Gastroesophageal sphincter (tissue), 4 donors: Measurements from ENCODE around the gene SLC10A3. TPM values are rescaled to one million over a fixed set of nuclear protein-coding genes. Genes with fewer than 3 reads are reported as not detected.

Experiments
- ATAC-seq: fragments of 150-250 bp; one replicate; pipeline ENCODE4 v1.9.1; 2016; ENCODE audit warnings: mild to moderate bottlenecking, moderate library complexity
- H3K27ac ChIP-seq, 4 donors: fragments of 200-600 bp; sonication (generic) in 3 of 4; 1 replicate in 3 of 4; 2 replicates in 1 of 4; pipeline ENCODE4 v1.5.1; 2016 to 2019
- H3K27me3 ChIP-seq: fragments of 200-600 bp; sonication (generic); one replicate; pipeline ENCODE4 v1.5.1; 2019
- H3K36me3 ChIP-seq, 2 donors: fragments of 200-600 bp; sonication (generic); one replicate each; pipeline ENCODE4 v1.5.1; 2019; ENCODE audit warnings: control low read depth in 1 of 2
- H3K4me1 ChIP-seq, 3 donors: fragments of 200-600 bp; sonication (generic); 1 replicate in 2 of 3; 2 replicates in 1 of 3; pipeline ENCODE4 v1.5.1; 2016 to 2019; ENCODE audit warnings: control low read depth in 2 of 3
- H3K4me3 ChIP-seq, 2 donors: fragments of 200-600 bp; sonication (generic); one replicate each; pipeline ENCODE4 v1.5.1; 2019; ENCODE audit warnings: mild to moderate bottlenecking in 1 of 2, moderate library complexity in 1 of 2
- H3K9me3 ChIP-seq, 3 donors: fragments of 200-600 bp; sonication (generic); one replicate each; pipeline ENCODE4 v1.5.1; 2017 to 2019; ENCODE audit warnings: control low read depth in 2 of 3
- CTCF ChIP-seq, 4 experiments: fragments of 200-600 bp in 2 of 4; fragments of 450-650 bp in 2 of 4; sonication (generic) in 1 of 4; IDR thresholded peaks; one replicate each; pipeline ENCODE4 v1.5.1; 2017 to 2019; ENCODE audit warnings: antibody characterized with exemption in 4 of 4, mild to moderate bottlenecking in 2 of 4, moderate library complexity in 2 of 4
- EP300 ChIP-seq: sonication (generic); formaldehyde crosslinking; IDR thresholded peaks from one replicate; pipeline ENCODE4 v1.6.1; 2017; ENCODE audit warnings: antibody characterized with exemption, mild to moderate bottlenecking
- POLR2A ChIP-seq, 2 donors: fragments of 450-650 bp; IDR thresholded peaks; one replicate each; pipeline ENCODE4 v1.6.1; 2017; ENCODE audit warnings: antibody characterized with exemption in 2 of 2, mild to moderate bottlenecking in 2 of 2, moderate library complexity in 1 of 2
- POLR2AphosphoS5 ChIP-seq: sonication (generic); formaldehyde crosslinking; IDR thresholded peaks from one replicate; pipeline ENCODE4 v1.6.1; 2017; ENCODE audit warnings: antibody characterized with exemption
- WGBS, 2 donors: methylation state at CpG; one replicate each; pipeline ENCODE4 v1.1.5; 2018; ENCODE audit warnings: low coverage in 1 of 2; 5-methylcytosine and 5-hydroxymethylcytosine counted together
- total RNA-seq, 4 donors: library from RNA; depleted of rRNA; stranded (reverse); fragments of >200 nt; gene quantifications; one replicate each; pipeline ENCODE4 v1.1.0, GENCODE V29; 2016

The SLC10A3 gene
- total RNA-seq, 4 donors from 2014 or later: 21.7 to 40.0 (median 31.8) TPM

- no peak overlapping the region for H3K4me3 ChIP-seq
- no peak for TF ChIP-seq CTCF (IDR thresholded peaks at IDR 0.05)
- TF ChIP-seq EP300: no peak
- TF ChIP-seq POLR2AphosphoS5: no peak
- TF ChIP-seq POLR2A (IDR thresholded peaks at IDR 0.05): no peak
- H3K27ac ChIP-seq: no peak overlapping the region
- no peaks in the 10 kb centered on the region for H3K27me3 ChIP-seq
- WGBS, 2 donors: no CpG with 5 or more reads among the region's 18 CpGs
- no peak for ATAC-seq
- peaks cover 0 to 56% of the 10 kb centered on the region in 2 donors for H3K36me3 ChIP-seq
- H3K4me1 ChIP-seq: peaks cover 0 to 16% (median 0%) of the 10 kb centered on the region in 3 donors
- no peaks in the 10 kb centered on the region for H3K9me3 ChIP-seq
These were observed 40.8 kb downstream of the SLC10A3 start for GRCh38 chrX:154449618-154450017.

GRCh38 chrX:154448484-154448883 lies 41.9 kb downstream of the SLC10A3 start:
- Histone ChIP-seq H3K4me1 (peaks cover 0 to 20% (median 0%) of the 10 kb centered on the region in 3 donors), H3K36me3 (peaks cover 0 to 56% of the 10 kb centered on the region in 2 donors), H3K27me3 (no peaks in the 10 kb centered on the region), H3K4me3 (no peak overlapping the region), H3K27ac (no peak overlapping the region), H3K9me3 (no peaks in the 10 kb centered on the region)
- ATAC-seq: no peak
- WGBS, 2 donors: 83% methylated on average over 6 of the region's 14 CpGs; no CpG with 5 or more reads in 1 of the 2 donors
- TF ChIP-seq CTCF (IDR thresholded peaks at IDR 0.05) (no peak), EP300 (no peak), POLR2A (IDR thresholded peaks at IDR 0.05) (no peak), POLR2AphosphoS5 (no peak)

DNA sequence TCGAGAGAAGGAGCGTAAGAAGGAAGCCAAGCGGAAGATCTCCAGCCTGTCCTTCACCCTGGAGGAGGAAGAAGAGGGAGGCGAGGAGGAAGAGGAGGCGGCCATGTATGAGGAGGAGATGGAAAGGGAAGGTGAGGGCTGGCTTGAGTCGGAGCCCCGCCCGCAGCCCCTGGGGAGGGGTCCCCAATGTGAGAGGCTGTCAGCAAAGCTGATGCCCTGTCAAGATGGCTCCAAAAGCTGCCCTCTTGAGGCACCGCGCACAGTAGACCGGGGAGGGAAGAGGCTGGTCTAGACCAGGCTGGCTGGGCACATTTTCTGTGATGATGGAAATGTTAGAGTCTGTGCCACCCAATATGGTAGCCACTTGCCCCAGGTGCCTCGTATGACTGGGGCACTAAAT lies 44.0 kb downstream of the SLC10A3 start:
- no peak for ATAC-seq

DNA sequence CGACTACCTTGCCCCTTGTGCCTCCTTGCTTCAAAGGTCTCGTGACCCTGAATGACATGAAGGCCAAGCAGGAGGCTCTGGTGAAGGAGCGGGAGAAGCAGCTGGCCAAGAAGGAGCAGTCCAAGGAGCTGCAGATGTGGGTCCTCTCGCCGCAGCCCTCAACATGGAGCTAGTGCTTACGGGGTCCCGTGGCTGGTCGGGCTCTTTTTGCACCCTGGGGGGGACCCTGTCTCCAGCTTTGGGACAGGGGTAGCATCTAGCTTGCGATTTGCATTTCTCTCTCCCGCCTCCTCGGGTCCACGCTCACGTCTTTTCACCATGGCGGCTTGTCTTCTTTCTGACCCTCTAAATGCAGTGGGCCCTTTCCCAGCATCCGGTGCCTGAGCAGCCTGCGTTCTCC lies 44.7 kb downstream of the SLC10A3 start:
- ATAC-seq: no peak
- no peak overlapping the region for H3K4me3 ChIP-seq
- peaks cover 0 to 28% (median 0%) of the 10 kb centered on the region in 3 donors for H3K4me1 ChIP-seq
- WGBS, 2 donors: 94% methylated on average over 8 of the region's 16 CpGs; no CpG with 5 or more reads in 1 of the 2 donors
- H3K36me3 ChIP-seq: peaks cover 0 to 66% of the 10 kb centered on the region in 2 donors
- no peaks in the 10 kb centered on the region for H3K27me3 ChIP-seq
- H3K9me3 ChIP-seq: no peaks in the 10 kb centered on the region
- no peak overlapping the region for H3K27ac ChIP-seq
- no peak for TF ChIP-seq POLR2AphosphoS5
- TF ChIP-seq CTCF (IDR thresholded peaks at IDR 0.05): no peak
- no peak for TF ChIP-seq POLR2A (IDR thresholded peaks at IDR 0.05)

More for the DNA sequence above, 44.0 kb downstream of the SLC10A3 start:
- TF ChIP-seq CTCF (IDR thresholded peaks at IDR 0.05) (no peak), EP300 (no peak), POLR2A (IDR thresholded peaks at IDR 0.05) (no peak), POLR2AphosphoS5 (no peak)
- Histone ChIP-seq H3K36me3 (peaks cover 0 to 65% of the 10 kb centered on the region in 2 donors), H3K9me3 (no peaks in the 10 kb centered on the region), H3K27me3 (no peaks in the 10 kb centered on the region), H3K4me3 (no peak overlapping the region), H3K4me1 (peaks cover 0 to 26% (median 0%) of the 10 kb centered on the region in 3 donors), H3K27ac (no peak overlapping the region)
- WGBS, 2 donors: 94 to 97% methylated on average over 5 to 11 of the region's 12 CpGs

GRCh38 chrX:154444755-154445246 lies 45.6 kb downstream of the SLC10A3 start:
- Histone ChIP-seq H3K27ac (peak overlapping the region; percentile 79 to 88 (median 86)), H3K4me1 (peaks cover 0 to 37% (median 0%) of the 10 kb centered on the region in 3 donors), H3K27me3 (no peaks in the 10 kb centered on the region), H3K36me3 (peaks cover 0 to 66% of the 10 kb centered on the region in 2 donors), H3K9me3 (no peaks in the 10 kb centered on the region), H3K4me3 (peak overlapping the region; percentile 61 to 64)
- WGBS, 2 donors: no CpG with 5 or more reads among the region's 13 CpGs
- TF ChIP-seq POLR2A (IDR thresholded peaks at IDR 0.05) (no peak), EP300 (no peak), POLR2AphosphoS5 (no peak), CTCF (IDR thresholded peaks at IDR 0.05) (no peak)
- ATAC-seq: no peak
